GM21786 (cell line): ENCODE measurements around the gene MRPL32.
"Not testable (repeated sequence)": the region's sequence is repeated elsewhere in the genome, so short reads cannot be mapped to it uniquely, and the experiment has no call there.

Source experiments
- ATAC-seq: cut with Tn5 transposase; IDR thresholded peaks from one replicate; pipeline ENCODE4 v1.9.1; 2021; ENCODE audit not compliant: unreplicated experiment

Gene MRPL32

GRCh38 chr7:42931834-42932651, at the start of gene MRPL32, which contains the start of gene PSMA2:
Gene MRPL32 (plus strand): TSS chr7:42932376. CDS start chr7:42932387, 11 bp downstream.
Gene PSMA2 (minus strand): TSS chr7:42932174. CDS start chr7:42932158, 16 bp downstream.
- peak; percentile 99 for ATAC-seq

GRCh38 chr7:42883950-42884349, 48.2 kb upstream of the MRPL32 start:
- ATAC-seq, result no peak

GRCh38 chr7:42885183-42885582, 47.0 kb upstream of the MRPL32 start:
- ATAC-seq, result not testable (repeated sequence)

- ATAC-seq, result no peak
Observed at GRCh38 chr7:42886129-42886528, 46.0 kb upstream of the MRPL32 start.

- ATAC-seq, result no peak
Observed at GRCh38 chr7:42886893-42887505, 45.2 kb upstream of the MRPL32 start.

GRCh38 chr7:42893346-42894240, 38.6 kb upstream of the MRPL32 start:
- ATAC-seq, result no peak

GRCh38 chr7:42900842-42901241, 31.3 kb upstream of the MRPL32 start:
- no peak for ATAC-seq

GRCh38 chr7:42902331-42902730, 29.8 kb upstream of the MRPL32 start:
- ATAC-seq, result no peak

GRCh38 chr7:42906181-42906580, 26.0 kb upstream of the MRPL32 start:
- no peak for ATAC-seq

- ATAC-seq, result no peak
Observed at GRCh38 chr7:42907316-42907715, 24.9 kb upstream of the MRPL32 start.

- ATAC-seq, result no peak
Observed at GRCh38 chr7:42910306-42910705, 21.9 kb upstream of the MRPL32 start.

GRCh38 chr7:42911454-42912447, 20.4 kb upstream of the MRPL32 start, which contains the start of gene C7orf25:
Gene C7orf25 (minus strand): TSS chr7:42912070. CDS start chr7:42910900, 1,170 bp downstream.
- ATAC-seq, result peak; percentile 87

GRCh38 chr7:42913591-42913990, 18.6 kb upstream of the MRPL32 start:
- ATAC-seq, result no peak

GRCh38 chr7:42914009-42914408, 18.2 kb upstream of the MRPL32 start:
- ATAC-seq, result no peak

GRCh38 chr7:42914421-42915045, 17.6 kb upstream of the MRPL32 start:
- ATAC-seq, result no peak

GRCh38 chr7:42915356-42915755, 16.8 kb upstream of the MRPL32 start:
- ATAC-seq, result no peak

- ATAC-seq, result no peak
Observed at GRCh38 chr7:42922017-42922753, 10.0 kb upstream of the MRPL32 start.

- ATAC-seq, result no peak
Observed at GRCh38 chr7:42924223-42924838, 7.8 kb upstream of the MRPL32 start.
